IPS-NIHi11 (cell line): ENCODE measurements around the gene TLCD3A.
A peak's percentile ranks its signal among the peaks of the same experiment; 100 is the strongest.
"Not testable (repeated sequence)": the region's sequence is repeated elsewhere in the genome, so short reads cannot be mapped to it uniquely, and the experiment has no call there.

ENCODE experiments used
- DNase-seq: peaks from one replicate; pipeline ENCODE4 v3.0.0; 2012; ENCODE audit warnings: mixed read lengths, low spot score

Gene TLCD3A

GRCh38 chr17:732067-732901 is at the start of gene TLCD3A:
Gene TLCD3A (plus strand): TSS chr17:732596. CDS start chr17:732648, 52 bp downstream.
- peak; percentile 92 for DNase-seq

- no peak for DNase-seq
Observed at GRCh38 chr17:683040-683439, 49.4 kb upstream of the TLCD3A start.

DNA sequence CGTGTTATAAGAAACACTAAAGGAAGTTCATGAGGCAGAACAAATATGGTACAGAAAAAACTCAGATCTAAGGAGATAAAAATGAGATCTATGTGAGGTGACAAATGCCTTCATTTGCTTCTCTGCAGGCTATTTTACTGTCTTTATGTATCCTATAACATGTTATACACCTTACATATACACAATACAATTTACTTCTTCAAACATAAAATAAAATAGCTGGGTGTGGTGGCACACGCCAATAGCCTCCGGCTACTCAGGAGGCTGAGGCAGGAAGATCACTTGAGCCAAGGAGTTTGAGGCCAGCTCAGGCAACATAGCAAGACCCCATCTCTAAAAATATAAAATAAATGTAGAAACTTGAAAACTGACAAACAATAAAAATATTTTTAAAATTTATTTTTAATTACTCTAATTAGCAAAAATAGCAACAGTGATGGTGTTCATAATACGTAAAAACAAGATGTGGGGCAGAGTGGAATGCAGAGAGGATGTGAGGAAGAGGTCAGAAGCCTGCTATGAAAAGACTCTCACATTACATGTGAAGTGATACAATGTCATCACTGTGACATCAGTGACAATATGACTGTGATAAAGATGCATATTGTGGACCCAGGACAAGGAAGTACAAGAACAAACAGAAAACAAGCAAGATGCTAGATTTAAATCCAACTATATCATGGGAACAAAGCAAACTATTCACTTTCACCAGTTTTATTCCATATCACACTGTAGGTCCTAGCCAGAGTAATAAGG is 48.7 kb upstream of the TLCD3A start:
- no peak for DNase-seq

GRCh38 chr17:685006-685405 is 47.4 kb upstream of the TLCD3A start:
- DNase-seq, result no peak

DNA sequence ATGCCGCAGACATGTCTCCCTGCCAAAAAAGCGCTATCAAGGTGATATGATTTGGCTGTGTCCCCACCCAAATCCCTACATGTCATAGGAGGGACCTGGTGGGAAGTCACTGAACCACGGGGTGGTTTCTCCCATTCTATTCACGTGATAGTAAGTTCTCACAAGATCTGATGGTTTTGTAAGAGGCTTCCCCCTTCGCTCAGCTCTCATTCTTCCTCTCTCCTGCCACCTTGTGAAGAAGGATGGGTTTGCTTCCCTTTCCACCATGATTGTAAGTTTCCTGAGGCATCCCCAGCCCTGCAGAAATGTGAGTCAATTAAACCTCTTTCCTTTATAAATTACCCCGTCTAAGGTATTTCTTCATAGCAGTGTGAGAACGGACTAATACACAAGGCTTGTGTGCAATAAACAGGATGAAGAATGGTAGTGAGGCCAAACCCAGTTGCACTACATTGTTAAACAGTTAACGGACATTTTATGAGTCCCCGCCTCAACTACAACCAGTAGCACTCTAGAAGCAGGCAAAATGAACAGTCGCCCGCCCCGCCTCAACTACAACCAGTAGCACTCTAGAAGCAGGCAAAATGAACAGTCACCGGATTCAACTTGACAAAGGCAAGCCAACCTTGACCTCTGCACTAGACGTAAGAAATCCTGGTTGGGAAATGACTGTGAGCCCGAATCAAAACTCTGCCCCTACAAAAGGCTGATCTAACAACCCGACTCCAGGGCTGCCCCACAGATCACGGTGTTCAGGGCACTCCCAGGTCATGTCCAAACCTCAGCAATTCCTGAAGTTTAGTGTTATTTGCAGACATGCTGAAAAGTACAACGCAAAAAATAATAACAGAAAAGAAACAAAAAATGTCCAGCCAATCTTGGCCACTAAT is 44.1 kb upstream of the TLCD3A start:
- no peak for DNase-seq

GRCh38 chr17:689556-690275 is 42.7 kb upstream of the TLCD3A start:
- no peak for DNase-seq

GRCh38 chr17:690361-690760 is 42.0 kb upstream of the TLCD3A start:
- DNase-seq, result no peak

DNA sequence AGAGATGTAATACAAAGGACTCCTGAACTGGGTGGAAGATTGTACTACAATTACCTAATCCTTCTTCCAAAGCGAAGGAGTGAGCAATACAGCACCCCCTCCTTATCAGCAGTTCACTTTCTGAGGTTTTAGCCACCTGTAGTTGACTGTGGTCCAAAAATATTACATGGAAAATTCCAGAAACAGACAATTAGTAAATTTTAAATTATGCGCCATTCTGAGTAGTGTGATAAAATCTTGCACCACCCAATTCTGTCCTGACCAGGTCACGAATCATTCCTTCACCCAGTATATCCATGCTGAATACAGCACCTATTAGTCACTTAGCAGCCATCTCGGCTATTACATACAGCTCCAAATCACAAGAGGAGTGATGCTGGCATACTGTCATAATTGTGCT is 41.0 kb upstream of the TLCD3A start:
- DNase-seq, result no peak

DNA sequence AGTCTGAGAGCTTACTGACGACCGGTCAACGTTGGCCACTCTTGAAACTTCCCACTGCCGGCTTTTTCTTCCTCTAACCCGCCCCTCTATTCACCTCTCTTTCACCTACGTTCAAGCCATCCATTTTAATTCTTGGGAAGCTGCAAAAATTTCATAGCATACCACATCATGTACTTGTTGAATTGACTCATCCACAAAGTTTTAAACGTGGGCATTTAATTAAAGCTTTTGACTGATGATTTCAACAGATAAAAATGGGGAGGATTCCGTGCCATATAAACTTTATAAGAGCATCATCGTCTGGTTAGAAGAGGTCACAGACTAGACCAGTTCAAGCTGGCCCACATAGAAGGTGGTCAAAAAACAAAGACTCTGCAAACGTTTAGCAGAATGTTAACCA is 40.3 kb upstream of the TLCD3A start:
- no peak for DNase-seq

- no peak for DNase-seq
Observed at GRCh38 chr17:693791-694638, 38.4 kb upstream of the TLCD3A start.

- no peak for DNase-seq
Observed at GRCh38 chr17:696369-696768, 36.0 kb upstream of the TLCD3A start.

DNA sequence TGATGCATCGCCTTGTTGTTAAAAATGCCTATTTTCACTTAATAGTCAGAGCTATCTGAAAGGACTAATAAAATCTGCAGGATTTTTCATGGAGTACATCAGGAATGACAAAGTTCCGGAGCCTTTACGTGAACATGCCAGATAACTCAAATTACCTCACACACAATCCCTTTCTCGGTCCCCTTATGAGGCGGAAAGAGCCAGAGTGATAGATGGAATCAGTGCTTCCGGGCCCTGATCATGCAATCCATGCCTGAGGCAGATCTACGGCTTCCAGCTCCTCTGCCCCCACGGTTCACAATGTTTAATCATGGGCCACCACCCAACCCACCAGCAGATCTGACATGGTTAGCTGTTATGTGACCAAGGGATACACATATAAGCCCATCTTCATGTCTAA is 34.7 kb upstream of the TLCD3A start:
- DNase-seq, result no peak

DNA sequence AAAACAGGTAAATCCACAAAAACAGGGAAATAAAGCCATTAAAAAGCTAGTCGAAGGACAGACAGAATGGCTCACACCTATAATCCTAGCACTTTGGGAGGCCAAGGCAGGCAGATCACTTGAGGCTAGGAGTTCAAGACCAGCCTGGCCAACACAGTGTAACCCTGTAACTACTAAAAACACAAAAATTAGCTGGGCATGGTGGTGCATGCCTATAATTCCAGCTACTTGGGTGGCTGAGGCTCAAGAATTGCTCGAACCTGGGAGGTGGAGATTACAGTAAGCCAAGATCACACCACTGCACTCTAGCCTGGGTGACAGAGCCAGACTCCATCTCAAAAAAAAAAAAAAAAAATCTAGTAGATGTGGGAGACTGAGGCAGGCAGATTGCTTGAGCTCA is 34.3 kb upstream of the TLCD3A start:
- not testable (repeated sequence) for DNase-seq

DNA sequence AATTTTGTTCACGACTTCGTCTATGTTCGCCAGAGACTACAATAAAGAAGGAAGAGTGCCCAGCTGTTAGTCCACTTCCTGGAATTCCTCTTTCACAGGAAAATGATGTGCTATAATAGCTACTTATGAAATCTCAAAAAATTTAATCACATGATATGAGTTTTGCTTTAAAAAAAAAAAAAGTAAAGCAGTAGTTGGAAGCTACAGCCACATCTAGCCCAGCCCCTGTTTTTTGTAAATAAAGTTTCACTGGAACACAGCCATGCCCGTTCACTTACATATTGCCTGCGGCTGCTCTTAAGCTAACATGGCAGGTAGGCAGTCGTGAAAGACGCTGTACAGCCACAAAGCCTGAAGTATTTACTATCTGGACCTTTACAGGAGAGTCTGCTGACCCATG is 33.1 kb upstream of the TLCD3A start:
- DNase-seq, result no peak

DNA sequence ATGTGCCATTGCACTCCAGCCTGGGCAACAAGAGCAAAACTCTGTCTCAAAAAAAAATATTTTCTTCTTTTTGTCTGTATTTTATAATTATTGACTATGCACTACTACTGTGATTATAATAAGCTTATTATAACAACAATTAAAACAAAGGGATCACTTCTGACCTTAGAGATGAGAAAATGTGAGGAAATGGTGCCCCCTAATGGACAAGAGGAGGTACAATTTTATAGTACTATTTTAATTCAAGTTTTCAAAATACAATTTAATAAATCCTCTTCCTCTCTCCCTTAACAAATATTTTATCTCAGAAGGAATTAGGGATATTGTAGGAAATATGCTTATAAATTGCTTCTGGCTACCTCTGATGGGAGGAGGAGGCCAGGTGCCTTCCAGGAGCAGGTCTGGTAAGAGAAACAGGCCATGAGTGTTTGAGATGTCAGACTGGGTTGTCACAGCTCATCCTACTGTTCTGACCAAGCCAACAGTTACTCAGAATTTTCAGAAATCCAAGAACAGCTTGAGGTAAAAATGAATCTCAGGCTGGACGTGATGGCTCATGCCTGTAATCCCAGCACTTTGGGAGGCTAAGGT is 31.8 kb upstream of the TLCD3A start:
- DNase-seq, result peak; percentile 46

GRCh38 chr17:703081-703875 is 29.1 kb upstream of the TLCD3A start:
- no peak for DNase-seq

- no peak for DNase-seq
Observed at GRCh38 chr17:704111-704864, 28.1 kb upstream of the TLCD3A start.

- no peak for DNase-seq
Observed at GRCh38 chr17:705011-705410, 27.4 kb upstream of the TLCD3A start.

DNA sequence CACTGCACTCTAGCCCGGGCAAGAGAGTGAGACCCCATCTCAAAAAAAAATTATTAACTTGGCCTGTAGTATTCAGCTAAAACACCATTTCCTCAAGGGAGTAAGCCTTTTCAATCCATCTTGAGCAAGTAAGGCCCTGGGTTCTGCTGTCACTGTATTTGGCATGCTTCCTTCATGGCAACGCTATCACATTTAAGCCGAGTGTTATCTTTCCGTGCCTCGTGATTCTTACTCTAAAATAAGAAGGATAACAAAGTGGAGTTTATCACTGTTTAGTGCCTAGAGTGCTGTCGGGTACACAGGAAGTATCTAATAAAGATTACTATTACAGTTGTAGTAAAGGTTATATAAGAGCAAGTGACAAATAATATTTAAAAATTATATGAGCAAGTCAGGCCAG is 26.5 kb upstream of the TLCD3A start:
- no peak for DNase-seq
